Keratinocyte (primary cell): ENCODE data around the gene CERKL. TPM values are rescaled to one million over a fixed set of nuclear protein-coding genes. Genes with fewer than 3 reads are reported as not detected.

Experiments
- DNase-seq: peaks from one replicate; pipeline ENCODE4 v3.0.0-alpha.2; 2011; ENCODE audit warnings: low read depth, missing footprints, low spot score
- FAIRE-seq: peaks from 2 replicates; lab custom pipeline; 2011; peaks lifted over from hg19 to GRCh38; lab: Jason Lieb, UNC
- H2AFZ ChIP-seq: 2 replicates; pipeline ENCODE4 v1.6.0; 2012; ENCODE audit warnings: low read length, control low read depth, inconsistent platforms; ENCODE audit not compliant: control insufficient read depth
- H3K27ac ChIP-seq: 2 replicates; pipeline ENCODE4 v1.5.1; 2011; ENCODE audit warnings: low read length; ENCODE audit not compliant: control insufficient read depth, insufficient read depth
- H3K27me3 ChIP-seq: 3 replicates; pipeline ENCODE4 v1.6.0; 2011; ENCODE audit warnings: low read length; ENCODE audit not compliant: control insufficient read depth, insufficient read depth; ENCODE audit errors: extremely low read depth
- H3K36me3 ChIP-seq, 2 experiments: 2 replicates in 1 of 2; 3 replicates in 1 of 2; pipeline ENCODE4 v1.5.1; 2011; ENCODE audit warnings: low read length in 2 of 2, mild to moderate bottlenecking in 1 of 2; ENCODE audit not compliant: control insufficient read depth in 2 of 2, insufficient read depth in 2 of 2; ENCODE audit errors: extremely low read depth in 1 of 2
- H3K4me1 ChIP-seq: 3 replicates; pipeline ENCODE4 v1.5.1; 2011; ENCODE audit warnings: low read length; ENCODE audit not compliant: control insufficient read depth, insufficient read depth; ENCODE audit errors: extremely low read depth
- H3K4me2 ChIP-seq: 3 replicates; pipeline ENCODE4 v1.6.0; 2011; ENCODE audit warnings: low read depth, low read length; ENCODE audit not compliant: control insufficient read depth, insufficient read depth; ENCODE audit errors: extremely low read depth
- H3K4me3 ChIP-seq, 3 experiments: fragments of 200-600 bp in 1 of 3; sonication (generic) in 1 of 3; 2 replicates in 2 of 3; 3 replicates in 1 of 3; pipeline ENCODE4 v1.5.1; 2011 to 2016; ENCODE audit warnings: low read length in 3 of 3, mild to moderate bottlenecking in 3 of 3, control low read depth in 2 of 3, inconsistent platforms in 1 of 3, low read depth in 1 of 3, mixed read lengths in 1 of 3, mixed run types in 1 of 3, moderate library complexity in 1 of 3; ENCODE audit not compliant: control insufficient read depth in 2 of 3, insufficient read depth in 2 of 3; ENCODE audit errors: extremely low read depth in 1 of 3
- H3K79me2 ChIP-seq: 2 replicates; pipeline ENCODE4 v1.6.0; 2012; ENCODE audit warnings: low read length; ENCODE audit not compliant: control insufficient read depth, insufficient read depth
- H3K9ac ChIP-seq: 3 replicates; pipeline ENCODE4 v1.6.0; 2011; ENCODE audit warnings: low read length; ENCODE audit not compliant: control insufficient read depth, insufficient read depth; ENCODE audit errors: extremely low read depth
- H3K9me1 ChIP-seq: 3 replicates; pipeline ENCODE4 v1.6.0; 2011; ENCODE audit warnings: low read length; ENCODE audit not compliant: control insufficient read depth, insufficient read depth; ENCODE audit errors: extremely low read depth
- H3K9me3 ChIP-seq: 2 replicates; pipeline ENCODE4 v1.5.1; 2012; ENCODE audit warnings: low read depth, low read length; ENCODE audit not compliant: control insufficient read depth
- H4K20me1 ChIP-seq: 3 replicates; pipeline ENCODE4 v1.6.0; 2011; ENCODE audit warnings: low read length; ENCODE audit not compliant: control insufficient read depth, insufficient read depth; ENCODE audit errors: extremely low read depth
- CTCF ChIP-seq, 3 experiments: IDR thresholded peaks in 1 of 3; conservative IDR thresholded peaks in 1 of 3; optimal IDR thresholded peaks in 1 of 3; 2 replicates in 2 of 3; 3 replicates in 1 of 3; pipeline versions ENCODE3 to v1.5.1; 2011; ENCODE audit warnings: low read length in 3 of 3, mild to moderate bottlenecking in 3 of 3, moderate library complexity in 2 of 3, control low read depth in 1 of 3, inconsistent platforms in 1 of 3; ENCODE audit not compliant: insufficient read depth in 2 of 3; ENCODE audit errors: extremely low read depth in 1 of 3
- EZH2 ChIP-seq: IDR thresholded peaks from one replicate; pipeline ENCODE4 v1.6.1; 2012; ENCODE audit warnings: inconsistent platforms, mild to moderate bottlenecking, low read length, moderate library complexity
- dilution Hi-C: fragments of 300-500 bp; cut with MboI; formaldehyde crosslinking; loops from one replicate; pipeline ENCODE4 v1.7.0; 2020; ENCODE audit warnings: low sequenced_read_pairs; ENCODE audit not compliant: extremely low pct_ligation_motif_present
- polyA plus RNA-seq, 5 experiments: library from polyadenylated mRNA; depleted of rRNA in 3 of 5; stranded (reverse) in 3 of 5; stranded (forward) in 1 of 5; unstranded in 1 of 5; fragments of >200 nt; gene quantifications; 1 replicate in 1 of 5; 2 replicates in 3 of 5; 3 replicates in 1 of 5; pipeline versions ENCODE4 v1.2.1 to v1.2.3, GENCODE V29; 2011 to 2012; ENCODE audit warnings: missing spikeins in 2 of 5, low read depth in 1 of 5, low replicate concordance in 1 of 5

CERKL gene
- polyA plus RNA-seq, 1 donor (not counting 4 experiments of a cell fraction or from before 2014, with no cell fraction given) = 0.03 TPM

GRCh38 chr2:181678861-181679543 is 22.1 kb upstream of the CERKL start:
- no peak for DNase-seq
- H3K36me3 ChIP-seq = no peaks in the 10 kb centered on the region
- dilution Hi-C loops = no loop called here
- FAIRE-seq = no peak
- H3K9ac ChIP-seq = no peak overlapping the region
- no peaks in the 10 kb centered on the region for H4K20me1 ChIP-seq
- peaks cover 67% of the 10 kb centered on the region for H3K27me3 ChIP-seq
- H3K27ac ChIP-seq = no peak overlapping the region
- TF ChIP-seq CTCF (optimal IDR thresholded peaks at IDR 0.05 in 1 of 3, IDR thresholded peaks at IDR 0.05 in 1 of 3, conservative IDR thresholded peaks at IDR 0.05 in 1 of 3; ENCODE audit: extremely low read depth in 1 of 3, insufficient read depth in 2 of 3, low read length in 3 of 3) = no peak
- peak; percentile 71 for TF ChIP-seq EZH2
- H3K9me1 ChIP-seq = no peaks in the 10 kb centered on the region
- H3K4me3 ChIP-seq = no peak overlapping the region
- peaks cover 6% of the 10 kb centered on the region for H3K4me1 ChIP-seq
- H3K4me2 ChIP-seq = no peak overlapping the region
- H3K79me2 ChIP-seq = no peaks in the 10 kb centered on the region
- no peak overlapping the region for H2AFZ ChIP-seq
- no peaks in the 10 kb centered on the region for H3K9me3 ChIP-seq

- no peak overlapping the region for H3K9ac ChIP-seq
- TF ChIP-seq CTCF (optimal IDR thresholded peaks at IDR 0.05 in 1 of 3, IDR thresholded peaks at IDR 0.05 in 1 of 3, conservative IDR thresholded peaks at IDR 0.05 in 1 of 3; ENCODE audit: extremely low read depth in 1 of 3, insufficient read depth in 2 of 3, low read length in 3 of 3) (no peak), EZH2 (no peak)
- H3K9me3 ChIP-seq = no peaks in the 10 kb centered on the region
- H4K20me1 ChIP-seq = no peaks in the 10 kb centered on the region
- no peak overlapping the region for H3K4me3 ChIP-seq
- H3K9me1 ChIP-seq = no peaks in the 10 kb centered on the region
- H3K4me1 ChIP-seq = peaks cover 6% of the 10 kb centered on the region
- H3K4me2 ChIP-seq = no peak overlapping the region
- dilution Hi-C loops = no loop called here
- peaks cover 58% of the 10 kb centered on the region for H3K27me3 ChIP-seq
- no peaks in the 10 kb centered on the region for H3K36me3 ChIP-seq
- H3K27ac ChIP-seq = no peak overlapping the region
- no peak overlapping the region for H2AFZ ChIP-seq
- DNase-seq = no peak
- H3K79me2 ChIP-seq = no peaks in the 10 kb centered on the region
- no peak for FAIRE-seq
Measured at GRCh38 chr2:181677912-181678586, 21.1 kb upstream of the CERKL start.
